Measurements from ENCODE around the gene IKBIP. TPM values are rescaled to one million over a fixed set of nuclear protein-coding genes. Genes with fewer than 3 reads are reported as not detected.
"Not testable (repeated sequence)": the region's sequence is repeated elsewhere in the genome, so short reads cannot be mapped to it uniquely, and the experiment has no call there.

The IKBIP gene, protein sequence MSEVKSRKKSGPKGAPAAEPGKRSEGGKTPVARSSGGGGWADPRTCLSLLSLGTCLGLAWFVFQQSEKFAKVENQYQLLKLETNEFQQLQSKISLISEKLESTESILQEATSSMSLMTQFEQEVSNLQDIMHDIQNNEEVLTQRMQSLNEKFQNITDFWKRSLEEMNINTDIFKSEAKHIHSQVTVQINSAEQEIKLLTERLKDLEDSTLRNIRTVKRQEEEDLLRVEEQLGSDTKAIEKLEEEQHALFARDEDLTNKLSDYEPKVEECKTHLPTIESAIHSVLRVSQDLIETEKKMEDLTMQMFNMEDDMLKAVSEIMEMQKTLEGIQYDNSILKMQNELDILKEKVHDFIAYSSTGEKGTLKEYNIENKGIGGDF
- total RNA-seq: 67.8 and 74.2 TPM in 2 replicates

DNA sequence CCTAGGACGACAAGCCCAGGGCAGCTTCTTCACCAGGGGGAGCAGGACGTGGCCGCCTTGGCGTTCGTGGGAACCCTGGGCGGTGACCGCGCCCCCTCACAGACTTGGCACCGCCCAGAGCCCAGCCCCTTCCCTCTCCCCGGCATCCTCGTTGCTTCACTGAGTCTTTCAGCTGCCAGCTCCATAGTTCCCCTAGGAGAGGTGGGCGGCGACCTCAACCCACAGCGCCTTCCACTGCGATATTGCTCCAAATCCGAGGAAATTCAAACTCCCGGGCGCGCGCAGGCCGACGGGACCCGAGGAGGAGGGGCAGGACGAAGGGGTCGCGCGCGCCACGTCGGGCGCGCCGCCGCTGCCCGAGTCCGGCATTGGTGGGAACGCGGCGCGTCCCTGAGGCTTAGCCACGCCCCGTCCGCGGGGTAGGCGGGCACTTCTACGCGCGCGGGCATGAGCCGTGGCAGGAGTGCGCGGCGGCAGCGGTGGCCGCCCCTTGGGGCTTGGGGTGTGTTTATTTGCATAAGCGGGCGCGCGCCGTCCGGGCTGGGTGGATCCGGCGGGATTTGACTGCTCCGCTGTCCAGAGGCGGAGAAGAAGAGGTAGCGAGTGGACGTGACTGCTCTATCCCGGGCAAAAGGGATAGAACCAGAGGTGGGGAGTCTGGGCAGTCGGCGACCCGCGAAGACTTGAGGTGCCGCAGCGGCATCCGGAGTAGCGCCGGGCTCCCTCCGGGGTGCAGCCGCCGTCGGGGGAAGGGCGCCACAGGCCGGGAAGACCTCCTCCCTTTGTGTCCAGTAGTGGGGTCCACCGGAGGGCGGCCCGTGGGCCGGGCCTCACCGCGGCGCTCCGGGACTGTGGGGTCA lies at the start of gene IKBIP, which contains the start of gene APAF1:
TSS of gene IKBIP (minus strand) at position 77 of the 860 bp plus-strand sequence. CDS start 87 bp downstream, outside the sequence.
TSS of gene APAF1 (plus strand) at position 579 of the 860 bp plus-strand sequence. CDS start 3,070 bp downstream, outside the sequence.
- DNase-seq (ENCODE audit: extremely low read depth, low read depth, low spot score): peak; percentile 56

DNA sequence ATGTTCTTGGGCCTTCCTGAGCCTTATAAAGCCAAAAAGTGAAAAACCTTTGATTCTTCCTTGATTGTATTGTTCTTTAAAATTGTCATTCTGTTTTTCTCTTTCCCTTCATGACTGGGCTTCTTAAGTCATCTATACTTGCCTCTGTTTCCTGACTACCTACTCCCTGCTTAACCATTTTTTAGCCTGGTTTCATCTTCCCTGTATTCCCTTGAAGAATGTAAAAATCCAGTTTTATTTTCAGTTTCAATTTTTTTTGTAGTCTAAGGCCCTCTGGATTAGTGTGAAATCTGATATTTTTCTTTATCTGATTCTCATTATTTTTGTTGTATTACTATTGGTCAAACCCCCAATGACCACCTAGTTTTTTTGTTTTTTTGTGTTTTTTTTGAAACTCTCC lies 46.8 kb upstream of the IKBIP start:
- no peak for DNase-seq (ENCODE audit: extremely low read depth, low read depth, low spot score)

DNA sequence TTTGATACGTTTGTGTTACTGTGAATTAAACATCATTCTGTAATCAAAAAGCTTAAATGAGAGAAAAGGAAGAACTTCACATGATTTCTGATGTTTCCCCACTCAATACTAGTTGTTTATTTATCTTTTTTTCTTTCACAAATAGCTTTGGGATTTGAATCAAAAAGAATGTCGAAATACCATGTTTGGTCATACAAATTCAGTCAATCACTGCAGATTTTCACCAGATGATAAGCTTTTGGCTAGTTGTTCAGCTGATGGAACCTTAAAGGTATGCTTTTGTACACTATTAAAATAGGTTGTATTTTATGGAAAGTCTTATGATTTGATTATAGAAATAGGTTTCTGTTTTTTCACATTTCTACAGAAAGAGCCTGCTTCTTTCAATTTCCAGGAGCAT lies 42.0 kb upstream of the IKBIP start:
- no peak for DNase-seq (ENCODE audit: extremely low read depth, low read depth, low spot score)

DNA sequence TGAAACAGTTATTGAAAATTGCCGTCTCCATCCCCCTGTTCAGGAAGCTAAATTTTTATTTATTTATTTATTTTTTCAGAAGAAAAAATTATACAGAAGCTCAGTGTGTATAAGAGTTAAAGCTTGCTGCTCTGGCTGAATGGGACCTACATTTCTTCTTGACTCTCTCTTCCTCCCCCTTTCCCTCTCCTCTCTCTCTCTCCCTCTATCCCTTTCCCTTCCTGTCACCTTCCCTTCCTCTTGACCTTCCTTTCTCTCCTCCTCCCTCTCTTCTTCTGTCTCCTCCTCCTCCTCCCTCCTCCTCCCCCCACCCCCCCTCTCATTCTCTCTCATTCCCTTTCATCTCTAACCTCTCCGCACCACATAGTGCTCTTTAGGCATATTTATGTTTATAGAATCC lies 39.6 kb upstream of the IKBIP start:
- DNase-seq (ENCODE audit: extremely low read depth, low read depth, low spot score): no peak

DNA sequence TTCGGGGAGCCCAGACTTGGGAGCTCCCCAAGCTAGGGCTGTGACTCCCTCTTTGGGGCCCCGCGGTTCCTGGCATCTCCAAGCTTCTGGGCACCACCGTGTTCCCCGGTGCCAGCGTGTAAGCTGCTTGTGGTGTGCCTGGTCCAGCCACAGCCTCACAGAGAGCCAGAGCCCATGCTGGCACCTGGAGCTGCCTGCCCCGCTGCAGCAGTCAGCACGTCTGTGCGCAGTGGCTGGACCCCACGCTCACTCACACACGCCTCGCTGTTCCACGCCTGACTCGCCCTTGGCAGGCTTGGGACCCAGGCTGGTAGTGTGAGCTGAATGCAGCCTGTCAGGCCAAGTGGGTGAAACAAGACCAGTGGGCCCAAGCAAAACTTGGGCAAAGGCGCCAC lies 35.0 kb upstream of the IKBIP start:
- DNase-seq (ENCODE audit: extremely low read depth, low read depth, low spot score): no peak

DNA sequence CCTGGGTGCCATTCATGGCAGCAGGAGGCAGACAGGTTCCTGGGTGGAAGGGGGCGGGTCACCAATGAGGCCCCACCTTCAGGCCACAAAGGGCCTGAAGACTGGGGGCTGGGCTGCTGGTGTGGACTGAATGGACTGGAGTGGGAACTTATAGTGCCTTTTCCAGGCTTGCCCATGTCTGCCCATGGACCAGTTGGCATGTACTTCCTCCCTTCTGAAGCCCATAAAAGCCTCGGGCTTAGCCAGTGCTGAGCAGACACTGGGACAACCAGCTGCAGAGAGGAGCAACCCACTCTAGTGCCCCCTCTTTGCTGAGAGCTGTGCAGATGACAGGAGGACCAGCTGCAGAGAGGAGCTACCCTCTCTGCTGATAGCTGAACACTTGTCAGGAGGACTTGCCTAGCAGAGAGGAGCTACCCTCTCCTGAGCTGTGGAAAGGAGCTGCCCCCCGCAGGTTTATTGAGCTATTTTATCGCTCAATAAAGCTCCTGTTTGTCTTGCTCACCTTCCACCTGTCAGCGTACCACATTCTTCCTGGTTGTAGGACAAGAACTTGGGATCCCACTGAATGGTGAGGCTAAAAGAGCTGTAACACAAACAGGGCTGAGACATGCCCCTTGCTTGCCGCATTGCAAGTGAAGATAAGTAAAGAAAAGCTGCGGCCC lies 34.5 kb upstream of the IKBIP start:
- DNase-seq (ENCODE audit: extremely low read depth, low read depth, low spot score): no peak

DNA sequence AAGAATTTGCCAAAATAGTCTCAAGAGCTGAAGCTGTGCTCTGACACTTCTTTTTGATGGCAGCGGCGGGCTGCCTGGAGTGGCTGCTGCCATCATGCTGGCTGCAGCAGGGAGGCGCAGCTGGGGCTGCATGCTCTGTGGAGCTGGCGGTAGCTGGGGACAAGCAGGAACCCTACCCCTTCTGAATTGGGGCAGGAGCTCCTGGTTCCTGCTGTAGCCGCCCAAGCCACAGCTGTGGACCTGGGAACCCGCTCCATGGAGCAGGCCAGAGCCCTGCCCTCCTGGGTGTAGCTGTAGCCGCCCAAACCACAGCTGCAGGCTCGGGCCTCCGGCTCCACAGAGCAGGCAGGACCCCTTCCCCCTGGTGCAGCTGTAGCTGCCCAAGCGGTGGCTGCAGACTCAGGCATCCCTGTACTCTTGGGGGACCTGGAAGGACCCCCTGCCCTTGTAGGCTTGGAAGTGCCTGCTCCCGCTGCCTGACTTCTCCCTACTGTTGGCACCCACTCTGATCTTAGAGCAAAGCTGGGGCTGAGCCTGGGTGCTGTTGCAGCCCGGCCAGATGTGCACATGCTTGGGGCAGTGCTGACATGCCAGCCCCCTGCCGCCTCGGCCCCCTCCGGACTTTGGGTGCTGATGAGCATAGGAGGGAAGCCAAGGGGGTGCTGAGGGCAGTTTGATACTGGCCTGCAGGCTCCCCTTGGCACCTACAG lies 33.8 kb upstream of the IKBIP start:
- DNase-seq (ENCODE audit: extremely low read depth, low read depth, low spot score): no peak

DNA sequence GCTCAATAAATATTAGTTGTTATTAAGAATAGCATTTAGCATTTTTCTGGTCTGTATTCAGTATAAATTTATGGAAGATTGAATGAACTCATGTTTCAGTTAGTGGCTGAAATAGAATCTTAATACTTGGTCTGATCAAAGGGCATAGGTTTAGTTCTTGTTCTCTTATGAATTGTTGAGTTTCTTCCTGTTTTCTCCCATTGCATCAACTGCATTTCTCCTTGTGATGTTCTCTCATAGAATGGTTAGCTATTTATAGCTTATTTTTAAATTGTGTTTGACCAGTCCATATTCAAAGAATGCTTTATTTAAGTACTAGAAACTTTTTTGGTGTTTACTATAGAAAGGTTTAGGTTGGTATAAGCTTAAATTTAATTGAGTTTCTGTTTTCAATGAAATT lies 30.3 kb upstream of the IKBIP start:
- no peak for DNase-seq (ENCODE audit: extremely low read depth, low read depth, low spot score)

DNA sequence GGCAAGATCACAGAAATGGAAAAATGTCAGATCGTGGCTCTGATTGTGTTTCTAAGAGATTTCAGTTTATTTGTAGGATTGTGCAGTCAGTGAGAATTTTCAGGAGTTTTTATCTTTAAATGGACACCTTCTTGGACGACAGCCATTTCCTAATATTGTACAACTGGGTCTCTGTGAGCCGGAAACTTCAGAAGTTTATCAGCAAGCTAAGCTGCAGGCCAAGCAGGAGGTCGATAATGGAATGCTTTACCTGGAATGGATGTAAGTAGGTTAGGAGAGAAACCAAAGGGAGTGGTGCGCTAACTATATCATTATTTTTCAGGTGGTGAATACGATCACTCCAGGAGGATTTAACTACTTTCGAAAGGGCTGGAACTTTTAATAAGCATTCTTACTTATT lies 26.9 kb upstream of the IKBIP start:
- DNase-seq (ENCODE audit: extremely low read depth, low read depth, low spot score): no peak

DNA sequence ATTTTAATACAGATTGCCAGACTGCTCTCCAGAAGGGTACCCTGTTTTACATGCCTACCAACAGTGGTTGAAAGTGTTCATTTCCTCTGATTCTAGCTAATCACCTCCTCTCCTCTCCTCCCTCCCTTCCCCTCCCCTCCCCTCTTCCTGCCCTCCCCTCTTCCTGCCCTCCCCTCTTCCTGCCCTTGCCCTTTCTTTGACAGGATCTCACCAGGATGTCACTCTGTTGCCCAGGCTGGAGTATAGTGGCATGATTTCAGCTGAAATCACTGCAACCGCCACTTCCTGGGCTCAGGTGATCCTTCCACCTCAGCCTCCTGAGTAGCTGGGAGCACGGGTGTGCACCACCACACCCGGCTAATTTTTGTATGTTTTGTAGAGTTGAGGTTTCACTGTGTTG lies 25.2 kb upstream of the IKBIP start:
- no peak for DNase-seq (ENCODE audit: extremely low read depth, low read depth, low spot score)

DNA sequence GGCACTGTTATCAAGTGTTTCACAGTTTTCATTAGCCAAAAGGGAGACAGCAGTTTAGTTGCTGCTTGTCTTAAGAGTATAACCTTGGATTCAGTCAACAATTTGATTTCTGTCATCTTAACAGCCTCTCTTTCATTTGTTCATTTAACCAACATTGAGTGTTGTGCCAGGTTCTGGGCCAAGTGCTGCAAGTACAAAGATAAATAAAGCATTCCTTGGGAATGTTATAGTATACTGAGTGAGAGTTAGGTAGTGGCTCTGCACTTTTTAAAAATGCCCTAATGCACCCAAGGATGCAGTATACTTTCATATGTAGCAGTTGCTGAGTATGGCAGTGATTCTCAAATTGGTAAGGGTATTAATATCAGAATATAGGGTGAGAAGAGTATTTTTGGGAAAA lies 15.9 kb upstream of the IKBIP start:
- DNase-seq (ENCODE audit: extremely low read depth, low read depth, low spot score): no peak

DNA sequence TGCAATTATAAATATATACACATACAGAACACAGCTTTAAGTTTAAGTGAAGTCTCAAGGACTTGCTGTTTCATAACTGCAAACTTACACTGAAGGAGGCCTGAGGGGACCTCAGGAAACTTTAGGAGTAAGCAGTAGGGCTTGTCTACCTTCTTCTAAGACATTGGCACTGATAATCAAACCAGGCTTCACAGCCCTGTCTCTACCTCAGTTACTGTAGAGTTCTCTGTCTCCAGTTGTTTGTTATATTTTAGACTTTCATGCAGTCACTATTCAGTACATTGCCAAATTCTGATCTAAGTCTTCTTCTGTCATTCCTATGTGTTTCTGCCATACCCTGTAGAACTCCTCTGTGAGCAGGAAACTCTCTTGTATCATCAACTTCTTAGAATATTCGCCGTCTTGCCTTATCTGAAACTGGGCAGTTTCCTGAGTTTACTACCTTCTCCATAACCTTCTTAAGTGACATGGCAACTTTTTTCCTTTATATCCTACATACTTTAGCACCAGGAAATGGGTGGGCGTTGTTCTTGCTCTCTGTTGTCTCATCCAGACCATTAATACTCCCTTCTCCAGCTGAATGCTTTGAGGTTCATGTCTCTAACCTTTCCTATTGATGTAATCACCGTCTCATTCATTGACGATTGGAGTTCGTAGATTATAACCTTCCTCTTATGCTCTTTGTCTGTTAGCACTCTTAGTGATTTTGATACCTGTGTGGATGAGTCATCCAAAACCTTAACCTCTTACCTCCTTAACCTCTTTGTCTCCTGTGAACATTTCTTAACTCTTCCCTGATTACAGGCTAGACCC lies 11.9 kb upstream of the IKBIP start:
- no peak for DNase-seq (ENCODE audit: extremely low read depth, low read depth, low spot score)

DNA sequence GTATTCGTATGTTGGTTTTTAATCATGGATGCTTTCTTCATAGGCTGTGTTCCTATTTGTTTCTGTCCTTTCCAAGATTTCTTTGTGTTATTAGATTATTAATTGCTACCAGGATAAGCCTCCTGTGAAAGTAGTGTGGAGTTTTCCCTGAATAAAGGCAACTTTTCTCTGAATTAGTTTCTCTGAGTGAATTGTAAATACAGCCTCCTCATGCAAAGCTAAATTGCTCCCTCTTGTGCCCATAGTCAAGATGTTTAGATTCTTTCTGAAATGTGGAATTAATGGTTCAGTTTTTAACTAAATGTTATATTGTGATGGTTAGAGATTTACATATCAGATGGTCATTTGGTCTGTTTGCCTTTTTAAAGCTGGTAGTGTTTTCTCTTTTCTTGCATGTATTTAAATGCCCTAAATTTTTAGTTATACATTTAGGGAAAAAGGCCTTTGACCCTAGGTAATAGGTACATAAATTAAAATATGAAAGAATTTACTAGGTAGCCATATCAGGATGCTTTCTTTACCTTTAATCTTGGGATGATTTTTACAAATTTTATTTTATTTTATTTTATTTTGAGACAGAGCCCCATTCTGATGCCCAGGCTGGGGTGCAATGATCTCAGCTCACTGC lies 9.4 kb upstream of the IKBIP start:
- DNase-seq (ENCODE audit: extremely low read depth, low read depth, low spot score): no peak

DNA sequence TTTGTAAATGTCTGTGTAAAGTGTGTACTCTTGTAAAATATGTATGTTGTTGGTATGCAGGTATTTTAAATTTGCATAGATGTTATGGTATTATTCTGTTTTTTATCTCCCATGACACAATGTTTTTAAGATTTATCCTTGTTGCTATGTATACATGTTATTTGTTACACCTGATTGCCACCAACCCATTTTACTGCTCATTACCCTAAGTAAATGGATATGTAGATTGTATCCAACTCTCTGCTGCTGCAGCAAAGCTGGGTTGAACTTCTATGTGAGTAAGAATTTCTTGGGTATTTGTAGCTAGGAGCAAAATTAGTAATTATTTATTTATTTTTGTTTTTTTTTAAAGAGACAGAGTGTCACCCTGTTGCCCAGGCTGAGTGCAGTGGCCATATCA lies 6.7 kb upstream of the IKBIP start:
- DNase-seq (ENCODE audit: extremely low read depth, low read depth, low spot score): no peak

DNA sequence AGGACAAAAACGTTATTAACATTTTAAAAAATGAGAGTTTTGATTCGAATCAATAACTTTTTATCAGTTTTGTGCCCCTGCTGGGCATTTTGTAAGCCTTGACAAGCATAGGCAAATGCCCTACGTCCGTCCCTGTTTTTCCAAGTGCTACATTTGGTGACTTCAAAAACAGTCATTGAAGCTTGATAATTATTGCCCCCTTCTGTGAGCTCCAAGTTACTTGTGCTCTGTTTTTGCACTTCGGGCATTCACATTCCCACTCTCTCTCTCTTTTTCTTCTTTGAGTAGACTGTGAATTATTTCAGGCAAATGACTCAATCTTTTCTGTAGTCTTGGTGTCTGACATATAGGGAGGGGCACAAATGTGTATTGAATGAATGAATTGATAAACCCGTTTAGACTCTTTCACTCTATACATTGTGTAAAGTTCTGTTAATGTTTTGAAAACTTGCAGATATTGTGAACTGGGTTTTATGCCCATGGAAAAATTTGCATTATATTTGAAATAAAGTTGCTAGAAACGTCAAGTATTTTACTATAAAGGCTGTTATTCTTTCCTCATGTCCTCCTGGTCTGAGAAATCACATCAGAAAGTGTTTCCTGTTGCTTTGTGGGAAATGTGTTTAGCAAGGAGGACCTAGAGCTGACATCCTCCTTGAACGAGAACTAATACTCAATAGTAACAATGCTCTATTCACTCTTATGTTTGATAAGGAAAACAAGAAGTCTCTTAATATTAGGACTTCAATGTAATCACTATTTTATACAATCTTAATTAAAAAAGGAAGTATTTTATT lies 1.9 kb upstream of the IKBIP start:
- DNase-seq (ENCODE audit: extremely low read depth, low read depth, low spot score): peak; percentile 7

DNA sequence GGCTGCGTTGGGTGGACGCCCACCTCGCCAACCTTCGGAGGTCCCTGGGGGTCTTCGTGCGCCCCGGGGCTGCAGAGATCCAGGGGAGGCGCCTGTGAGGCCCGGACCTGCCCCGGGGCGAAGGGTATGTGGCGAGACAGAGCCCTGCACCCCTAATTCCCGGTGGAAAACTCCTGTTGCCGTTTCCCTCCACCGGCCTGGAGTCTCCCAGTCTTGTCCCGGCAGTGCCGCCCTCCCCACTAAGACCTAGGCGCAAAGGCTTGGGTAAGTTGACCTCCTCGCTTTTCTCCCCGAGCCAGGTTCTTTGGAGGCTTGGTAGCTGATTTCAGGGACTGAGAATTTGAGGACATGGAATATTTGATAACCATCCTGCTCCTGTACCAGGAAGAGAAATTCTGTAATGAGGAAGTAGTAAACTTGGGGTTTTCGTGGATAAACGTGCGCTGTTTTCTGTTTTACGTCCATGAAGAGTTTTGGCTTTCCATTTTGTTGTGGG lies 1.0 kb upstream of the IKBIP start:
- DNase-seq (ENCODE audit: extremely low read depth, low read depth, low spot score): no peak

DNA sequence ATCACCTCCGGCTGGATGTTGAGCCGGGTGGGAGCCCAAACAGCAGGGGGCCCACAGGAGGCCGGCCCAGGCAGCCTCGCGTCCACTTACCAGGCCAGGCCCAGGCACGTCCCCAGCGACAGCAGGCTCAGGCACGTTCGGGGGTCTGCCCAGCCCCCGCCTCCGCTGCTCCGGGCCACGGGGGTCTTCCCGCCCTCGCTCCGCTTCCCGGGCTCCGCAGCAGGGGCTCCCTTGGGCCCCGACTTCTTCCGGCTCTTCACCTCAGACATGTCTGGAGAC lies 216 bp downstream of the IKBIP start:
- DNase-seq (ENCODE audit: extremely low read depth, low read depth, low spot score): no peak

DNA sequence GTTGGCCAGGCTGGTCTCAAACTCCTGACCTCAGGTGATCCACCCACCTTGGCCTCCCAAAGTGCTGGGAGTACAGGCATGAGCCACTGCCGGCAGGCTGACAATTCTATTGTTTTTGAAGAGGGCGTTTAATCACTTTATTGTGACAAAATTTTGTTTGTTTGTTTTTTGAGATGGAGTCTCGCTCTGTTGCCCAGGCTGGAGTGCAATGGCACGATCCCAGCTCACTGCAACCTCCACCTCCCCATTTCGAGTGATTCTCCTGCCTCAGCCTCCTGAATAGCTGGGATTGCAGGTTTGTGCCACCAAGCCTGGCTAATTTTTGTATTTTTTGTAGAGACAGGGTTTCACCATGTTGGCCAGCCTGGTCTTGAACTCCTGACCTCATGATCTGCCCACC lies 1.8 kb downstream of the IKBIP start:
- not testable (repeated sequence) for DNase-seq (ENCODE audit: extremely low read depth, low read depth, low spot score)

DNA sequence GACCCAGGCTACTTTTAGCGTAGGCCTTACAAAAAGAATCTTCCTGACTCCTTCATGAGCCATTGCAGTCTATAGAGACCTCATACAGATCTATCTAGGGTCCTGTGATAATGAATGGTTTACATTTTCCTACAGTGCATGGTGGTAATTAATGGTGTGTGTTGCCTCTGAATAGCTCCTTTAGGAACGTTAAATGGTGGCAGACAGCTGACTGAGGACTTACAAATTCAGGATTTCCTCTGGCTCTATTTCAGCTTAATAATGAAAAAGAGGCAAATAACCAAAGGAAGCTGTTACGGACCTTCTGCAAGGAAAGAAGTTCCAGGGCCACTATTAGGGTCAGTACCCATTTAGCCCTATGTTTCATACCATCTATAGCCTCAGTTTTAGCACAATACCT lies 5.1 kb downstream of the IKBIP start:
- no peak for DNase-seq (ENCODE audit: extremely low read depth, low read depth, low spot score)

All from glomerular endothelial cell (primary cell).